ENCODE data around the gene DOC2A.

Gene DOC2A

GRCh38 chr16:30054451-30054850 is 43.6 kb upstream of the DOC2A start:
- Histone ChIP-seq H3K9me2 (replicated peaks; ENCODE audit: control insufficient read depth, low read length) (no peaks in the 10 kb centered on the region), H3K9me3 (ENCODE audit: control insufficient read depth, insufficient read depth, low read length) (no peaks in the 10 kb centered on the region), H4K20me1 (ENCODE audit: control insufficient read depth, insufficient read depth, low read depth, low read length) (no peaks in the 10 kb centered on the region), H3K4me2 (ENCODE audit: low read length) (peak overlapping the region; percentile 51), H3F3A (ENCODE audit: control insufficient read depth, insufficient read depth) (no peaks in the 10 kb centered on the region; the same call in 1 of the 2 replicates), H3K36me3 (ENCODE audit: control insufficient read depth, low read length) (peaks cover 6% of the 10 kb centered on the region; the same call in 1 of the 2 replicates), H3K27ac (ENCODE audit: low read depth, low read length) (no peak overlapping the region), H3K79me2 (ENCODE audit: control insufficient read depth, low read length) (peaks cover 15% of the 10 kb centered on the region), H3K4me3 (ENCODE audit: low read length) (peak overlapping the region; percentile 20; the same call in 1 of the 2 replicates), H3K27me3 (ENCODE audit: control insufficient read depth, low read length) (no peaks in the 10 kb centered on the region), H3K4me1 (ENCODE audit: control insufficient read depth, low read length) (peaks cover 28% of the 10 kb centered on the region)
- TF ChIP-seq EZH2phosphoT487 (IDR thresholded peaks at IDR 0.05; ENCODE audit: borderline replicate concordance, low read length) (no peak), CTCF (IDR thresholded peaks at IDR 0.05; ENCODE audit: low read depth, low read length, poor library complexity, severe bottlenecking) (no peak)

- H3K4me1 ChIP-seq (ENCODE audit: control insufficient read depth, low read length): peaks cover 28% of the 10 kb centered on the region
- no peaks in the 10 kb centered on the region for H3K27me3 ChIP-seq (ENCODE audit: control insufficient read depth, low read length)
- H4K20me1 ChIP-seq (ENCODE audit: control insufficient read depth, insufficient read depth, low read depth, low read length): no peaks in the 10 kb centered on the region
- H3K9me3 ChIP-seq (ENCODE audit: control insufficient read depth, insufficient read depth, low read length): no peaks in the 10 kb centered on the region
- H3K9me2 ChIP-seq (replicated peaks; ENCODE audit: control insufficient read depth, low read length): no peaks in the 10 kb centered on the region
- H3K4me3 ChIP-seq (ENCODE audit: low read length): peak overlapping the region; percentile 97
- H3K36me3 ChIP-seq (ENCODE audit: control insufficient read depth, low read length): peaks cover 6% of the 10 kb centered on the region; the same call in 1 of the 2 replicates
- H3F3A ChIP-seq (ENCODE audit: control insufficient read depth, insufficient read depth): peaks cover 3% of the 10 kb centered on the region; the same call in 1 of the 2 replicates
- H3K79me2 ChIP-seq (ENCODE audit: control insufficient read depth, low read length): peaks cover 15% of the 10 kb centered on the region
- TF ChIP-seq EZH2phosphoT487 (IDR thresholded peaks at IDR 0.05; ENCODE audit: borderline replicate concordance, low read length): no peak
- TF ChIP-seq CTCF (IDR thresholded peaks at IDR 0.05; ENCODE audit: low read depth, low read length, poor library complexity, severe bottlenecking): no peak
- H3K27ac ChIP-seq (ENCODE audit: low read depth, low read length): peak overlapping the region; percentile 71
- peak overlapping the region; percentile 78 for H3K4me2 ChIP-seq (ENCODE audit: low read length)
Observed at GRCh38 chr16:30053376-30054015, 42.7 kb upstream of the DOC2A start.

GRCh38 chr16:30052671-30053372 is 42.0 kb upstream of the DOC2A start:
- no peaks in the 10 kb centered on the region for H4K20me1 ChIP-seq (ENCODE audit: control insufficient read depth, insufficient read depth, low read depth, low read length)
- H3K4me2 ChIP-seq (ENCODE audit: low read length): peak overlapping the region; percentile 78
- TF ChIP-seq CTCF (IDR thresholded peaks at IDR 0.05; ENCODE audit: low read depth, low read length, poor library complexity, severe bottlenecking) (no peak), EZH2phosphoT487 (IDR thresholded peaks at IDR 0.05; ENCODE audit: borderline replicate concordance, low read length) (no peak)
- H3K9me3 ChIP-seq (ENCODE audit: control insufficient read depth, insufficient read depth, low read length): no peaks in the 10 kb centered on the region
- peaks cover 28% of the 10 kb centered on the region for H3K4me1 ChIP-seq (ENCODE audit: control insufficient read depth, low read length)
- peaks cover 15% of the 10 kb centered on the region for H3K79me2 ChIP-seq (ENCODE audit: control insufficient read depth, low read length)
- H3F3A ChIP-seq (ENCODE audit: control insufficient read depth, insufficient read depth): peaks cover 3% of the 10 kb centered on the region; the same call in 1 of the 2 replicates
- peak overlapping the region; percentile 71 for H3K27ac ChIP-seq (ENCODE audit: low read depth, low read length)
- H3K9me2 ChIP-seq (replicated peaks; ENCODE audit: control insufficient read depth, low read length): no peaks in the 10 kb centered on the region
- H3K4me3 ChIP-seq (ENCODE audit: low read length): peak overlapping the region; percentile 97
- H3K36me3 ChIP-seq (ENCODE audit: control insufficient read depth, low read length): peaks cover 6% of the 10 kb centered on the region; the same call in 1 of the 2 replicates
- H3K27me3 ChIP-seq (ENCODE audit: control insufficient read depth, low read length): no peaks in the 10 kb centered on the region
